T-helper 17 cell (primary cell): ENCODE data around the gene GP9. TPM values are rescaled to one million over a fixed set of nuclear protein-coding genes. Genes with fewer than 3 reads are reported as not detected.

Experiments used
- ATAC-seq: fragments of 150-1000 bp; cut with Tn5 transposase; 2 replicates; pipeline ENCODE4 v1.10.0; 2021; ENCODE audit warnings: mild to moderate bottlenecking, moderate library complexity
- DNase-seq, 3 donors: peaks; one replicate each; pipeline versions ENCODE4 v3.0.0 to v3.0.0-alpha.2; 2020 to 2021
- H3K9me3 ChIP-seq: one replicate; pipeline ENCODE4 v1.7.0; 2013; ENCODE audit warnings: low read length, mild to moderate bottlenecking; ENCODE audit not compliant: control insufficient read depth, poor library complexity, severe bottlenecking
- H3K27ac Mint-ChIP-seq: one replicate; pipeline ENCODE4 v1.8.0; 2022; ENCODE audit warnings: mild to moderate bottlenecking, moderate library complexity, mixed read lengths
- H3K27me3 Mint-ChIP-seq: one replicate; pipeline ENCODE4 v1.8.0; 2022; ENCODE audit warnings: mixed read lengths
- H3K36me3 Mint-ChIP-seq: one replicate; pipeline ENCODE4 v1.8.0; 2022; ENCODE audit warnings: low read depth, mixed read lengths
- H3K4me1 Mint-ChIP-seq: one replicate; pipeline ENCODE4 v1.8.0; 2022; ENCODE audit warnings: mild to moderate bottlenecking, mixed read lengths
- H3K4me3 Mint-ChIP-seq: one replicate; pipeline ENCODE4 v1.8.0; 2022; ENCODE audit warnings: mild to moderate bottlenecking, moderate library complexity, mixed read lengths
- total RNA-seq, 4 donors: library from RNA in 2 of 4; stranded (reverse) in 2 of 4; gene quantifications; one replicate each; pipeline ENCODE4 v1.2.3 and lab custom pipeline; 2022 to 2026

GP9 gene
- total RNA-seq, 2 donors from 2014 or later: 3.8 to 68.5 TPM

- DNase-seq: no peak
- H3K9me3 ChIP-seq: no peaks in the 10 kb centered on the region
- H3K27ac Mint-ChIP-seq: peak overlapping the region; percentile 79
- peak overlapping the region; percentile 25 for H3K4me3 Mint-ChIP-seq
- no peaks in the 10 kb centered on the region for H3K27me3 Mint-ChIP-seq
- ATAC-seq: no peak
- H3K36me3 Mint-ChIP-seq: no peaks in the 10 kb centered on the region
- peaks cover 25% of the 10 kb centered on the region for H3K4me1 Mint-ChIP-seq
These were observed 38.2 kb upstream of the GP9 start for GRCh38 chr3:129022114-129023007.

- H3K4me1 Mint-ChIP-seq: peaks cover 22% of the 10 kb centered on the region
- no peak for DNase-seq
- no peaks in the 10 kb centered on the region for H3K9me3 ChIP-seq
- H3K4me3 Mint-ChIP-seq: no peak overlapping the region
- no peak for ATAC-seq
- no peaks in the 10 kb centered on the region for H3K36me3 Mint-ChIP-seq
- H3K27me3 Mint-ChIP-seq: no peaks in the 10 kb centered on the region
- peak overlapping the region; percentile 79 for H3K27ac Mint-ChIP-seq
These were observed 37.6 kb upstream of the GP9 start for GRCh38 chr3:129023008-129023358.

- no peak overlapping the region for H3K4me3 Mint-ChIP-seq
- no peaks in the 10 kb centered on the region for H3K27me3 Mint-ChIP-seq
- H3K9me3 ChIP-seq: no peaks in the 10 kb centered on the region
- H3K36me3 Mint-ChIP-seq: no peaks in the 10 kb centered on the region
- DNase-seq (no peak), ATAC-seq (no peak)
- H3K4me1 Mint-ChIP-seq: peaks cover 18% of the 10 kb centered on the region
- H3K27ac Mint-ChIP-seq: no peak overlapping the region
These were observed 36.7 kb upstream of the GP9 start for GRCh38 chr3:129023909-129024308.

GRCh38 chr3:129025108-129025507 lies 35.5 kb upstream of the GP9 start:
- ATAC-seq: no peak
- no peaks in the 10 kb centered on the region for H3K27me3 Mint-ChIP-seq
- no peak overlapping the region for H3K4me3 Mint-ChIP-seq
- no peak for DNase-seq
- no peaks in the 10 kb centered on the region for H3K36me3 Mint-ChIP-seq
- no peak overlapping the region for H3K27ac Mint-ChIP-seq
- no peaks in the 10 kb centered on the region for H3K9me3 ChIP-seq
- peaks cover 18% of the 10 kb centered on the region for H3K4me1 Mint-ChIP-seq

- H3K27me3 Mint-ChIP-seq: no peaks in the 10 kb centered on the region
- no peaks in the 10 kb centered on the region for H3K36me3 Mint-ChIP-seq
- peak overlapping the region; percentile 33 for H3K4me3 Mint-ChIP-seq
- H3K9me3 ChIP-seq: no peaks in the 10 kb centered on the region
- ATAC-seq: no peak
- H3K4me1 Mint-ChIP-seq: peaks cover 18% of the 10 kb centered on the region
- no peak for DNase-seq
- peak overlapping the region; percentile 91 for H3K27ac Mint-ChIP-seq
These were observed 34.7 kb upstream of the GP9 start for GRCh38 chr3:129025691-129026435.

- ATAC-seq (peak; percentile 99), DNase-seq (peak; percentile 87 to 89 (median 87))
- Mint-ChIP-seq H3K27ac (peak overlapping the region; percentile 91), H3K36me3 (no peaks in the 10 kb centered on the region), H3K4me1 (peaks cover 16% of the 10 kb centered on the region), H3K4me3 (peak overlapping the region; percentile 70), H3K27me3 (no peaks in the 10 kb centered on the region)
- H3K9me3 ChIP-seq: no peaks in the 10 kb centered on the region
These were observed 33.6 kb upstream of the GP9 start for GRCh38 chr3:129026728-129027543.

GRCh38 chr3:129027544-129027880 lies 33.1 kb upstream of the GP9 start:
- Mint-ChIP-seq H3K27ac (no peak overlapping the region), H3K36me3 (no peaks in the 10 kb centered on the region), H3K4me1 (peaks cover 14% of the 10 kb centered on the region), H3K4me3 (no peak overlapping the region), H3K27me3 (no peaks in the 10 kb centered on the region)
- ATAC-seq (no peak), DNase-seq (no peak)
- H3K9me3 ChIP-seq: no peaks in the 10 kb centered on the region

GRCh38 chr3:129028866-129029265 lies 31.7 kb upstream of the GP9 start:
- ATAC-seq (no peak), DNase-seq (no peak)
- Mint-ChIP-seq H3K4me3 (no peak overlapping the region), H3K36me3 (no peaks in the 10 kb centered on the region), H3K4me1 (peaks cover 14% of the 10 kb centered on the region), H3K27ac (no peak overlapping the region), H3K27me3 (no peaks in the 10 kb centered on the region)
- H3K9me3 ChIP-seq: no peaks in the 10 kb centered on the region

GRCh38 chr3:129030611-129031010 lies 30.0 kb upstream of the GP9 start:
- no peaks in the 10 kb centered on the region for H3K9me3 ChIP-seq
- DNase-seq (no peak), ATAC-seq (no peak)
- Mint-ChIP-seq H3K4me1 (peaks cover 17% of the 10 kb centered on the region), H3K4me3 (no peak overlapping the region), H3K27ac (no peak overlapping the region), H3K27me3 (no peaks in the 10 kb centered on the region), H3K36me3 (no peaks in the 10 kb centered on the region)

- DNase-seq (no peak), ATAC-seq (no peak)
- H3K27ac Mint-ChIP-seq: no peak overlapping the region
- H3K4me3 Mint-ChIP-seq: no peak overlapping the region
- H3K9me3 ChIP-seq: no peaks in the 10 kb centered on the region
- H3K27me3 Mint-ChIP-seq: no peaks in the 10 kb centered on the region
- no peaks in the 10 kb centered on the region for H3K36me3 Mint-ChIP-seq
- peaks cover 10% of the 10 kb centered on the region for H3K4me1 Mint-ChIP-seq
These were observed 28.9 kb upstream of the GP9 start for GRCh38 chr3:129031476-129032215.

GRCh38 chr3:129032716-129033115 lies 27.9 kb upstream of the GP9 start:
- H3K9me3 ChIP-seq: no peaks in the 10 kb centered on the region
- H3K36me3 Mint-ChIP-seq: no peaks in the 10 kb centered on the region
- no peaks in the 10 kb centered on the region for H3K27me3 Mint-ChIP-seq
- H3K4me1 Mint-ChIP-seq: peaks cover 9% of the 10 kb centered on the region
- no peak for ATAC-seq
- H3K4me3 Mint-ChIP-seq: no peak overlapping the region
- no peak for DNase-seq
- H3K27ac Mint-ChIP-seq: no peak overlapping the region

- Mint-ChIP-seq H3K36me3 (no peaks in the 10 kb centered on the region), H3K27me3 (no peaks in the 10 kb centered on the region), H3K4me3 (no peak overlapping the region), H3K4me1 (peaks cover 9% of the 10 kb centered on the region), H3K27ac (peak overlapping the region; percentile 76)
- ATAC-seq (no peak), DNase-seq (no peak)
- H3K9me3 ChIP-seq: no peaks in the 10 kb centered on the region
These were observed 27.4 kb upstream of the GP9 start for GRCh38 chr3:129033151-129033550.
